Measurements from ENCODE around the gene OLA1.

- no peak for TF ChIP-seq JUND (CRISPR knock-in tag; IDR thresholded peaks at IDR 0.05)
- TF ChIP-seq ZNF543 (CRISPR knock-in tag; IDR thresholded peaks at IDR 0.05), result no peak
- no peak for TF ChIP-seq SMAD1 (CRISPR knock-in tag; IDR thresholded peaks at IDR 0.05; ENCODE audit: borderline replicate concordance, low read depth)
- TF ChIP-seq, protein P1, sequence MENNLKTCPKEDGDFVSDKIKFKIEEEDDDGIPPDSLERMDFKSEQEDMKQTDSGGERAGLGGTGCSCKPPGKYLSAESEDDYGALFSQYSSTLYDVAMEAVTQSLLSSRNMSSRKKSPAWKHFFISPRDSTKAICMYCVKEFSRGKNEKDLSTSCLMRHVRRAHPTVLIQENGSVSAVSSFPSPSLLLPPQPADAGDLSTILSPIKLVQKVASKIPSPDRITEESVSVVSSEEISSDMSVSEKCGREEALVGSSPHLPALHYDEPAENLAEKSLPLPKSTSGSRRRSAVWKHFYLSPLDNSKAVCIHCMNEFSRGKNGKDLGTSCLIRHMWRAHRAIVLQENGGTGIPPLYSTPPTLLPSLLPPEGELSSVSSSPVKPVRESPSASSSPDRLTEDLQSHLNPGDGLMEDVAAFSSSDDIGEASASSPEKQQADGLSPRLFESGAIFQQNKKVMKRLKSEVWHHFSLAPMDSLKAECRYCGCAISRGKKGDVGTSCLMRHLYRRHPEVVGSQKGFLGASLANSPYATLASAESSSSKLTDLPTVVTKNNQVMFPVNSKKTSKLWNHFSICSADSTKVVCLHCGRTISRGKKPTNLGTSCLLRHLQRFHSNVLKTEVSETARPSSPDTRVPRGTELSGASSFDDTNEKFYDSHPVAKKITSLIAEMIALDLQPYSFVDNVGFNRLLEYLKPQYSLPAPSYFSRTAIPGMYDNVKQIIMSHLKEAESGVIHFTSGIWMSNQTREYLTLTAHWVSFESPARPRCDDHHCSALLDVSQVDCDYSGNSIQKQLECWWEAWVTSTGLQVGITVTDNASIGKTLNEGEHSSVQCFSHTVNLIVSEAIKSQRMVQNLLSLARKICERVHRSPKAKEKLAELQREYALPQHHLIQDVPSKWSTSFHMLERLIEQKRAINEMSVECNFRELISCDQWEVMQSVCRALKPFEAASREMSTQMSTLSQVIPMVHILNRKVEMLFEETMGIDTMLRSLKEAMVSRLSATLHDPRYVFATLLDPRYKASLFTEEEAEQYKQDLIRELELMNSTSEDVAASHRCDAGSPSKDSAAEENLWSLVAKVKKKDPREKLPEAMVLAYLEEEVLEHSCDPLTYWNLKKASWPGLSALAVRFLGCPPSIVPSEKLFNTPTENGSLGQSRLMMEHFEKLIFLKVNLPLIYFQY (CRISPR knock-in tag; IDR thresholded peaks at IDR 0.05; ENCODE audit: borderline replicate concordance), result no peak
- TF ChIP-seq CEBPZ (IDR thresholded peaks at IDR 0.05; ENCODE audit: low read length), result no peak
- TF ChIP-seq, protein P2, sequence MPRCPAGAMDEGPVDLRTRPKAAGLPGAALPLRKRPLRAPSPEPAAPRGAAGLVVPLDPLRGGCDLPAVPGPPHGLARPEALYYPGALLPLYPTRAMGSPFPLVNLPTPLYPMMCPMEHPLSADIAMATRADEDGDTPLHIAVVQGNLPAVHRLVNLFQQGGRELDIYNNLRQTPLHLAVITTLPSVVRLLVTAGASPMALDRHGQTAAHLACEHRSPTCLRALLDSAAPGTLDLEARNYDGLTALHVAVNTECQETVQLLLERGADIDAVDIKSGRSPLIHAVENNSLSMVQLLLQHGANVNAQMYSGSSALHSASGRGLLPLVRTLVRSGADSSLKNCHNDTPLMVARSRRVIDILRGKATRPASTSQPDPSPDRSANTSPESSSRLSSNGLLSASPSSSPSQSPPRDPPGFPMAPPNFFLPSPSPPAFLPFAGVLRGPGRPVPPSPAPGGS (CRISPR knock-in tag; IDR thresholded peaks at IDR 0.05), result no peak
- TF ChIP-seq, protein P3, sequence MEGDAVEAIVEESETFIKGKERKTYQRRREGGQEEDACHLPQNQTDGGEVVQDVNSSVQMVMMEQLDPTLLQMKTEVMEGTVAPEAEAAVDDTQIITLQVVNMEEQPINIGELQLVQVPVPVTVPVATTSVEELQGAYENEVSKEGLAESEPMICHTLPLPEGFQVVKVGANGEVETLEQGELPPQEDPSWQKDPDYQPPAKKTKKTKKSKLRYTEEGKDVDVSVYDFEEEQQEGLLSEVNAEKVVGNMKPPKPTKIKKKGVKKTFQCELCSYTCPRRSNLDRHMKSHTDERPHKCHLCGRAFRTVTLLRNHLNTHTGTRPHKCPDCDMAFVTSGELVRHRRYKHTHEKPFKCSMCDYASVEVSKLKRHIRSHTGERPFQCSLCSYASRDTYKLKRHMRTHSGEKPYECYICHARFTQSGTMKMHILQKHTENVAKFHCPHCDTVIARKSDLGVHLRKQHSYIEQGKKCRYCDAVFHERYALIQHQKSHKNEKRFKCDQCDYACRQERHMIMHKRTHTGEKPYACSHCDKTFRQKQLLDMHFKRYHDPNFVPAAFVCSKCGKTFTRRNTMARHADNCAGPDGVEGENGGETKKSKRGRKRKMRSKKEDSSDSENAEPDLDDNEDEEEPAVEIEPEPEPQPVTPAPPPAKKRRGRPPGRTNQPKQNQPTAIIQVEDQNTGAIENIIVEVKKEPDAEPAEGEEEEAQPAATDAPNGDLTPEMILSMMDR (CRISPR knock-in tag; IDR thresholded peaks at IDR 0.05), result no peak
- TF ChIP-seq EP300 (IDR thresholded peaks at IDR 0.05; ENCODE audit: low read depth in 2 of 2, low read length in 2 of 2), result no peak
- TF ChIP-seq EP300 (CRISPR knock-in tag; IDR thresholded peaks at IDR 0.05; ENCODE audit: borderline replicate concordance), result no peak
- TF ChIP-seq ZNF274 (CRISPR knock-in tag; IDR thresholded peaks at IDR 0.05), result no peak
These were observed 91.3 kb downstream of the OLA1 start for GRCh38 chr2:174157053-174157452.

Measured in HepG2 (cell line).